ENCODE data around the gene WIPF3.
"Not testable (repeated sequence)": the region's sequence is repeated elsewhere in the genome, so short reads cannot be mapped to it uniquely, and the experiment has no call there.

Gene WIPF3

DNA sequence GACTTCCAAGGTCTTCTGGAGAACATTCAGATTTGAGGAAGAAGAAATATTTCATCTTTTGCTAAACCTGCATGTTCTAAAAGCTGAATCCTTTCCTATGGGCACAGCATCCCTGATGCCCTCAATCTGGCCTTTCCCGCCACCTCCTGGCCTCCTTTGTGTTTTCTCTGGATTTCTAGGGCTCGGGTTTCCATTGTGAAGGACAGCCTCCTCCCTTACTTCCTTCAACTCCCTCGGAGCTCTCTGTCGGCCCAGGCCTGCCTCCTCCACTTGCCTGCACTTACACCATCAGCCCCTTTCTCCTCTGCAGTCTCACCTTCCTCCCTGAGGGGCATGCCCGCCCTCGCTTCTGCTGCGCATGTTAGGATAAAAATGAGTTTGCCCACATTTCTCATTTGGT lies 75.4 kb downstream of the WIPF3 start:
- no peak for DNase-seq (ENCODE audit: low read depth in 3 of 3)

DNA sequence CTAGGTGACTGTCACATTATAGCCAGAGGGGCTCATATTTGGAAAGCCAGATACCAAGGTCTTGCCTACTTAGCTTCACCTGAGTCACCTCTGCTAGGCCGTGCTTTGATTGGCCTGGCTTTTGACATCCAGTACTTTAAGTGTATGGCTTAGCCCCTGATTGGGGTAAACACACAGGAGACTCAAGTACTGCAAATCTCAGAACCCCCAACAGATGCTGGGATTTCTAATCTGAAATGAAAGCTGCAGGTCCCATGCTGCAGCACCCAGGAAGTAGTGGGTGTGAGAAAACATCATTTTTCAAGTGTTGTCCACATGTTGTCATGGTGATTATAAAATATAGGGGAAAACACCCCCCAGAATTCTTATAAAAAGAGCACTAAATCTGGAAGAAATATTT lies 76.2 kb downstream of the WIPF3 start:
- DNase-seq (ENCODE audit: low read depth in 3 of 3): no peak

DNA sequence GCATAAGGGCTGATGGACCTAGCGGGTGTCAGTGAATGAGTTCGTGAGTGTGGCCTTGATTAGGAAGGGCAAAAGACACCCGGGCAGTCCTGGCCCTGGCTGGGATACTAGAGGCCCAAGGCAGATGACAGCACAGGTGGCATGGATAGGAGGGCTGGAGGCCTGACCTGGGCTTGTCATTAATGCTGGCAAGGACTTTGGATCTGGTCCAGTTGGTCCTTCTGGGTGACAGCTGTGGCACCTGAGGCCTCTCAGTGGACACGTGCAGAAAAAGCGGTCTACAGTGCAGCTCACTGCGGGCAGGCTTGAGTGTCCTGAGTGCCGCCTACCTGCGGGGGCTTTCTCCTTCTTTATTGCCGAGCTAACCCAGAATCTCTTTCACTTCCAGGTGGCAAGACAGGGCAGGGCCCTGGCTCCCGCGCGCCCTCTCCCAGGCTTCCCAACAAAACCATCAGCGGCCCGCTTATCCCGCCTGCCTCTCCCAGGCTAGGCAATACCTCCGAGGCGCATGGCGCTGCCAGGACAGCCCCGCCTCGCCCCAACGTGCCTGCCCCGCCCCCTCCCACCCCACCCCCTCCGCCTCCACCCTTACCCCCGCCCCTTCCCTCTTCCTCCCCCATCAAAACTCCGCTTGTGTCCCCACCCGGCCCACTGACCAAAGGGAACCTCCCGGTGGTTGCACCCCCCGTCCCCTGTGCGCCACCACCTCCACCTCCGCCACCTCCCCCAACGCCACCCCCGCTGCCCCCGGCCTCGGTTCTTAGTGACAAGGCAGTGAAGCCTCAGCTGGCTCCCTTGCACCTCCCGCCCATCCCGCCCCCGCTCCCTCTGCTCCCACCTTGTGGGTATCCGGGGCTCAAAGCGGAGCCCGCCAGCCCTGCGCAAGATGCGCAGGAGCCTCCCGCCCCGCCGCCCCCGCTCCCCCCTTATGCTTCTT lies 77.4 kb downstream of the WIPF3 start:
- DNase-seq (ENCODE audit: low read depth in 3 of 3): no peak

DNA sequence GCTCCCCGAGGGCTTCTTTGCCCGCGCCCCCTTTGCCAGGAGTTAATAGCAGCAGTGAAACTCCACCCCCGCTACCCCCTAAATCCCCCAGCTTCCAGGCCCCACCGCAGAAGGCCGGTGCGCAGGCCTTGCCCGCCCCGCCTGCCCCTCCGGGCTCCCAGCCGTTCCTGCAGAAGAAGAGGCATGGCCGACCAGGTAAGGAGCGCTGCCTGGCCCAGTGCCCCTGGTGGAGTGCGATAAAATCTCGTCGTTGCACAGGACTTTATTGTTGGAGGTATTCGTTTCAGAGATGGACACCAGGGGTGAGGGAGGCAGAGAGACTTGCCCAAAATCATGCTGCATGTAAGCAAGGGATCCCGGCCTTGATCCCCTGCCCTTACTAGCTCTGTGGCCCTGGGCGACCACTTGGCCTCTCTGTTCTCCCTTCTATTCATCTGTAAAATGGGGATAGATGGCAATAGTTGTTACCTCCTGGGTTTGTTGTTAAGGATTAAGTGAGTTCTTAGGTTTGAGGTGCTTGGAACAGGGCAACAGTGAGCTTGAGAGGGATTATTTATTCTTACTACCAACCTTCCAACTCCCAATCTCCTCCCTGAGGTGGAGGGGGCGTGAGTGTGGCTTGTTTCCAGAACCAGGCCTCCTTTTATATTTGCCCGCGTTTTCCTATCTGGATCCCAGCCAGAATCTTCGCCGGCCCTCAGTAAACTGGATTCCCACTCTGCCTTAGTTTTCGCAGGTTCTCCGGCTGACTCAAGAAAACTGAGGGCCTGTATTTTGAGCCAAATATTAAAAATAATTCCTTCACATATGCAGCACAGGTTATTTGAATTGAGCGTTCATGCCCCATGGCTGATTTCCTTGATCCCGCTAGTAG lies 78.3 kb downstream of the WIPF3 start:
- DNase-seq (ENCODE audit: low read depth in 3 of 3): no peak

DNA sequence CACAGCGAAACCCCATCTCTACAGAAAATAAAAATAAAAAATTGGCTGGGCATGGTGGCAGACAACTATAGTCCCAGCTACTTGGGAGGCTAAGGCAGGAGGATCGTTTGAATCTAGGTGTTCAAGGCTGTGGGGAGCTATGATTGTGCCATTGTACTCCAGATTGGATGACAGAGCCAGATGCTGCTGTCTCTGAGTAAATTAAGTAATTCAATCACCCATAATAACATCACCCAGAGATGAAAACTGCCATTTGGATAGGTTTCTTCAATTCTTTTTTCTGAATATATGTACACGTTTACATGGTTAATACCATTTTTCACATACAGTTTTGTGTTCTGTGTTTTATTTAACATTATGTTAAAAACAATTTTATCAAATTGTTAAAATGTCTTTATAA lies 79.3 kb downstream of the WIPF3 start:
- DNase-seq (ENCODE audit: low read depth in 3 of 3): no peak

DNA sequence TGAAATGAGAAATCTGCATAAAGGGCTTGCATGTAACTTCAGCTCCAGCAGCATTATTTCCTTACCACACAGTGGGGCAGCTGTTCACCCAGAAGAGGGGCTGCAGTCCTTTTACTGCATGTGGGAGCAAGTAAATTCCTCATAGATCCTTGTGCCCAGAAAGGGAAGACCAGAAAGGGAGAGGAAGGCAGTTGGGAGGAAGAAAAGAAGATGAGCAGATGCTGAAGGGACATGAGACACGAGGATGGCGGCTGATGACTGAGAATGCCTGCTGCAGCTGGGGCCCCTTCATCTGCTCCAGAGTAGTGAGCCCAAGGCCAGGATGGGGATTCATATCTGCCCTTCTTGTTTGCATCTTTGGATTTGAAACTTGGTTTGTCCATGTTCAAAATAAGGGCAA lies 80.5 kb downstream of the WIPF3 start:
- DNase-seq (ENCODE audit: low read depth in 3 of 3): no peak

DNA sequence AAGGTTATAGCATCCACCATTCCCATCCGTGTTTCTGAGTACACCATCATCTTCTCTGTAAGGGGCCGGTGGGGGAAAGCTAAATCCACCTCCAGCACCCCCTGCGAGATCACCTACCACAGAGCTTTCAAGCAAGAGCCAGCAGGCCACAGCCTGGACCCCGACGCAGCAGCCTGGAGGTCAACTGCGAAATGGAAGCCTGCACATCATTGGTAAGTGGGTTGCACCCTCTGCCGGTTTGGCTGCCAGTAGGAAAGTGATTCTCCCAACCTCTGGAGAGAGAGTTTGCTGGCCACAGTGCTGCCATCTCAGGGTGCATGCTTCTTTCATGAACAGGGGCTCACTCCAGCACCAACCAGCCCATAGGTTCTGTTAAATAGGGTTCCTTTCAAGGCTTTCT lies 81.7 kb downstream of the WIPF3 start:
- no peak for DNase-seq (ENCODE audit: low read depth in 3 of 3)

DNA sequence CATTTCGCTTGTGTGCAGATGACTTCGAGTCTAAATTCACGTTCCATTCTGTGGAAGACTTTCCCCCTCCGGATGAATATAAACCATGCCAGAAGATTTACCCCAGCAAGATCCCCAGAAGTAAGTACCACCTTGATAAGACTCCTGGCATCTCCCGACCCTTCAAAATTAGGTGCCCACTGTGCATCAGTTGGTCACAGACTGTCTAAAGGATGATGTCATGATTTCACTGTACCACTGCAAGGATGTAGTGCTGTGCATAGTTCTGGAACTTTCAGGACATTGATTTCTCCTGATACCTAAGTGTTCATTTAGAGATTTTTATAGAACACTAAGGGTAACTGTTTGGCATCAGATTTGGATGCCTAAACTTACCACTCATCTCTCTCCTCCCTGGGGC lies 83.0 kb downstream of the WIPF3 start:
- DNase-seq (ENCODE audit: low read depth in 3 of 3): no peak

DNA sequence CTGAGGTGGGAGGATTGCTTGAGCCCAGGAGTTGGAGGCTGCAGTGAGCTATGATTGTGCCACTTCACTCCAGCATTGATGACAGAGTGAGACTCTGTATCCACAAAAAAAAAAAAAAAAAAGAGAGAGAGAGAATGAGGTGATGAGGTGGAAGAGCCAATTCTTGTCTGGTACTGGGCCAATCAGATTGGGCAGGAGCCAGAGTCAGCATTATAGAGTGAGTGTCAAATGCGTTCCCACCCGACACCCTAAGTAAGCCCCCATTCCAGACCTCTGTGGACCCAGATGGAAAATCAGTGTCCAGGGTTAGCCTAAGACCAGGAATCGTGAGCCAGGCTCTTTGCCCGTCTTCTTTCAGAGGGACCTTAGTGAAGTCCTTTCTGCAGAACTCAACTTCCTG lies 83.9 kb downstream of the WIPF3 start:
- no peak for DNase-seq (ENCODE audit: low read depth in 3 of 3)

DNA sequence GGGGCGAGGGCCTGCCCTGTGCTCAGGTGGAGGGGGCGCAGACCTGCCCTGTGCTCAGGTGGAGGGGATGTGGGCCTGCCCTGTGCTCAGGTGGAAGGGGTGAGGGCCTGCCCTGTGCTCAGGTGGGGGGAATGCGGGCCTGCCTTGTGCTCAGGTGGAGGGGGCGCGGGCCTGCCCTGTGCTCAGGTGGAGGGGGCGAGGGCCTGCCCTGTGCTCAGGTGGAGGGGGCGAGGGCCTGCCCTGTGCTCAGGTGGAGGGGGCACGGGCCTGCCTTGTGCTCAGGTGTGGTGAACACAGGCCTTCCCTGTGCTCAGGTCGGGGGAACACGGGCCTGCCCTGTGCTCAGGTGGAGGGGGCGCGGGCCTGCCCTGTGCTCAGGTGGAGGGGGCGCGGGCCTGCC lies 84.5 kb downstream of the WIPF3 start:
- not testable (repeated sequence) for DNase-seq (ENCODE audit: low read depth in 3 of 3)

DNA sequence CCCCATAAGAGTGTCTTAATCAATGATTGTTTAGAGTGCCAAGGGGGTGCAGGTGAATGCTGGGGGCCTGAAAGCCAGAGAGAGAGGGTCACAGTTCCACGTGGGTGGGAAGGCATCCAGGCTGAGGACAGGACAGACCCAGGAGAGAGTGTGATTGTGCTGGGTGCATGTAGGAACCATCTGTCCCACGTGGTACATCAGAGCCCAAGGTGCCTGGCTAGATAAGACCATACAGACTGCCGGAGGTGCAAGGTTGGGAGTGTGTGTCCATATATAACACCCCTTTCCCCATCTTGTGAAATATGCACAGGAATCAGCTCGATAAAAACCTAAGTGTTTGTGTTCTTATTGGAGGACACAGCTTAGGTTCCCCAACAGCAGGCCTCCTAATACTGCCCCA lies 85.5 kb downstream of the WIPF3 start:
- no peak for DNase-seq (ENCODE audit: low read depth in 3 of 3)

DNA sequence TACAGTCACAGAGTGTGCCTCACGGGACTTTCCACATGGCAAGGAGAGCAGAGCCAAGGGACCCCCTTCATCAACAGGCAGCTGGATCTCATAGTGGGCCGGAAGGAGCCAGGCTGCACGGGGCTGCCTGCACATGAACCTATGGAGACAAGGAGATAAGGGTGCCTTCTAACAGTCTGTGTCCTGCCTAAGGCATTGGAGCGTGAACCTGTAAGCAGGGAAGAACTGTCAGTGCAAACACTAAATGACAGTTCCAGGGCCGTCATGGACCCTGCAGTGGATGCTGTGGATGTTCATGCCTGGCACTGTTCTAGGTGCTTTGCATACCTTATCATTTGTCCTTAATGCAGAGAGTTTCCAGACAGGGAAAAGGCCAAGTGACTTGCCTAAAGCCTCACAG lies 85.9 kb downstream of the WIPF3 start:
- no peak for DNase-seq (ENCODE audit: low read depth in 3 of 3)

DNA sequence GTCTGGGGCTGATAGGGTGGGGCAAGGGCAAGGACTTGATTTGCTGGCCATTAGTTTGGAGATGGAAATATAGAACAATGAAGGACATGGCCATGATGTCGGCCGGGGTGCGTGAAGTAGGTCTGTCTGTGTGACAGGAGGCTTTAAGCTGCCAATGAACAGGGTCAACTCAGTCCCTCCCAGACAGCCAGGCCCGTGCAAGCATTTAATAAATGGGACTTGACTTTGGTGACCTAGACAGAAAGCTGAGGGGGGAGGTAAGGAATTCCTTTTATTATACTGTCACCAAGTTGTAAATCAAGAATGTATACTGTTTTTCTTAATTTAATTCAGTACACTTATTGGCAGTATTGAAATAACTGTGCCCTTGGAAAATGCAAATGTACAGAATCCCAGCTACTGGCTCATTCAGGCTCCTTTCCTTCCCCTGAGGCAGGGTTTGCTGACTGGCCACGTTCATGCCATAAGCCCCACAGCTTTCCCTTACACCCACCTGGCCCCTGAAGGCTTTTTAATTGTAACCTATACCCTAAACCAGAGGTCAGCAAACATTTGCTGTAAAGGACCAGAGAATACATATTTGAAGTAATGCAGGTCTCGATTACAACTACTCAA lies 87.2 kb downstream of the WIPF3 start:
- no peak for DNase-seq (ENCODE audit: low read depth in 3 of 3)

DNA sequence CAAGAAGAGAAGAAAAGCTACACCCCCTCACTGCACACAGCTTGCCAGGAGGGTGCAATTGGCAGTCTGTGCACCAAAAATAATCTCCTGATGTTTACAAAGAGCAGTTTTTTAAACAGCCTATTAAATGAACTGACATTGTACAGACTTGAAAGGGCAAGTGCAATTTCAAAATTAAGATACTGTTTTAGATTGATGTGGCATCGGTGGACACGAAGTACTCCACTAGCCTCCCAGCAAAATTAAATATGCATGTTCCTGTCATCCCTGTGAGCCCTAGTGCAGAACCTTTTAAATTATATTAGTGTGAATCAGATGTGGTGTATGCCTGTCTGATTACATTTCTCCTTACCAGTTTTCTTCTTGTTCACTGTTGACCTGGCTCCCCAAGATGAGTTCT lies 87.9 kb downstream of the WIPF3 start:
- DNase-seq (ENCODE audit: low read depth in 3 of 3): no peak

DNA sequence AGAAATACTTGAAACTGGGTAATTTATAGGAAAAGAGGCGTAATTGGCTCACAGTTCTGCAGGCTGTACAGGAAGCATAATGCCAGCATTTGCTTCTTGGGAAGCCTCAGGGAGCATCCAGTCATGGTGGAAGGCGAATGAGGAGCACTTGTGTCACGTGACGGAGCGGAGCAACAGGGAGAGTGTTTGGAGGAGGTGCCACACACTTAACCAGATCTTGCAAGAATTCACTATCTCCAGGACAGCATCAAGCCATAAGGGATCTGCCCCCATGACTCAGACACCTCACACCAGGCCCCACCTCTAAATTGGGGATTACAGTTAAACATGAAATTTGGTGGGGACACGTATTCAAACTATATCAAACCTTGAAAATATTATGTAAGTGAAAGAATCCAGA lies 89.3 kb downstream of the WIPF3 start:
- DNase-seq (ENCODE audit: low read depth in 3 of 3): no peak

DNA sequence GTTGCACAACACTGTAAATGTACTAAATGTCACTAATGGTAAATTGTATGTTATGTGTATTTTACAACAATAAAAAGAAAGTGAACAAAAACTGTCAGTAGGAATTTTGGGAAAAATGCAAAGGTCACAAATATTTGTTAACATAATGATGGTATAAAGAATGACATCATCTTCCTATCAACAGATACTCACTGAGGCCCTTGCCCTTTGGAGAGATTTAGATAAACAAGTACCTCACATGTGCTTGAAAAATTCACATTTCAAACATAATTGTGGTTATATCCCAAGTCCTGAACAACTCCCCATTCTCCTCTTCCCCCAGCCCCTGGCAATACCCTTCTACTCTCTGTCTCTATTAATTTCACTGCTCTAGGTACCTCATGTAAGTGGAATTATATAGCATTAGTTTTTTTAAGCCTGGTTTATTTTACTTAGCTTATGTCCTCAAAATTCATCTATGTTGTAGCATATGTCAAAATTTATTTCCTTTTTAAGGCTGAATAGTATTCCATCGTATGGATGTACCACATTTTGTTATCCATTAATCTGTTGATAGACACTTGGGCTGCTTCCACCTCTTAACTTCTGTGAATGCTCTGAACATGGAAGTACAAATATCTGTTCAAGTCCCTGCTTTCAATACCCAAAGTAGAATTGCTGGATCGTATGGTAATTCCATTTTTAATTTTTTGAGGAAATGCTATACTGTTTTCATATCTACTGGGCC lies 90.5 kb downstream of the WIPF3 start:
- no peak for DNase-seq (ENCODE audit: low read depth in 3 of 3)

DNA sequence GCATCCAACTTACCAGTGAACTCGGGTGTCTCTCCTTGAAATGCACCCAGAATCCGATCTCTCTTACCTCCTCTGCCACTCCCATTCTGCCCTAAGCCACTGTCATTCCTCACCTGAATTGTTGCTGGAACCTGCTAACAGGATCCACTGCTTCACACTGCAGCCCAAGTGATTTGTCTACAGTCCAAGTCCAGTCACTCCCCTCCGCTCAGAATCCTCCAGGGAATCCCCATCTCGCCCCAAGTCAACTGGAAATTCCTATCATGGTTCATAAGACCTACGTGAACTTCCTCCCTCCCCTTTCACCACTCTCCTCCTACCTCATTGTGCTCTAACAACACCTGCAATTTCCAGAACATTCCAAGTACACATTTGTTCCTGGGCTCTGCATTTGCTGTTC lies 92.0 kb downstream of the WIPF3 start:
- no peak for DNase-seq (ENCODE audit: low read depth in 3 of 3)

DNA sequence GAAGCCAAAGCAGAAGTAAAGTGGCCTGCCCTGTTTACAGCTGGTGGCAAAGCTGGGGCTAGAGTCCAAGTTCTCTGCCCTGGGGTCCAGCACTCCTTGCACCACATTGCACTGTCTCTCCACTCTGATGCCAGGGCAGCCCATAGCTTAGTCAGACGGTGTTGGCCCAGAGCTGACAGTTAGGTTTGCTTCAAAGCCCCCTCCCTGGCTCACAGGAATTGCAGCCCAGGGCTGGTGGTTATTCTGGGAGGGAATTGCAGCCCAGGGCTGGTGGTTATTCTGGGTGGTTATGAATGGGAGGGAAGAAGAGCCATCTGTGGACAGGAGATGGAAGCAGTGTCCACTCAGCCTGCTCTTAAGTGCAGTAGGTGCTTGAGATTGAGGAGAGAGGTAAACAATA lies 94.4 kb downstream of the WIPF3 start:
- no peak for DNase-seq (ENCODE audit: low read depth in 3 of 3)

DNA sequence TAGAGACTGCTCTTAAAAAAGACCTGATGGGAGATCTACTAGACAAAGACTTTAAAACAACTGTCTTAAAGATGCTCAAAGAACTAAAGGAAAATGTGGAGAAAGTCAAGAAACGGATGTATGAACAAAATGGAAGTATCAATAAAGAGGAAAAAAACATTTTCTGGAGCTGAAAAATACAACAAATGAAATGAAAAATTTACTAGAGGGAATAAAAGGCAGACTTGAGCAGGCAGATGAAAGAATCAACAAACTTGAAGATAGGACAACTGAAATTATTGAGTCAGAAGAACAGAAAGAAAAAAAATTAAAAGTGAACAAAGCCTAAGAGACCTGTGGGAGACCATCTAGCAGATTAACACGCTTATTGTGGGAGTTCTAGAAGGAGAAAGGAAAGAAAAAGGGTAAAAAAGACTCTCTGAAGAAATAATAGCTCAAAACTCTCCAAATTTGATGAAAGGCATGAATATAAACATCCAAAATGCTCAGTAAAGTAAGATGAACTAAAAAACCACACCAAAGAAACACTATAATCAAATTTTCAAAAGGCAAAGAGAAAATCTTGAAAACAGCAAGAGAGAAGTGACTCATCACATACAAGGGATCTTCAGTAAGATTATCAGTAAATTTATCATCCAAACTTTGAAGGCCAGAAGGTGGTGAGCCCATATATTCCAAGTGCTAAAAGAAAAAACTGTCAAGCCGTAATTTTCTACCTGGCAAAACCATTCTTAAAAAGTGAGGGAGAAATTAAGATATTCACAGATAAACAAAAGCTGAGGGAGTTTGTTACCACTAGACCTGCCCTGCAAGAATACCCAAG lies 100.1 kb downstream of the WIPF3 start:
- no peak for DNase-seq (ENCODE audit: low read depth in 3 of 3)

DNA sequence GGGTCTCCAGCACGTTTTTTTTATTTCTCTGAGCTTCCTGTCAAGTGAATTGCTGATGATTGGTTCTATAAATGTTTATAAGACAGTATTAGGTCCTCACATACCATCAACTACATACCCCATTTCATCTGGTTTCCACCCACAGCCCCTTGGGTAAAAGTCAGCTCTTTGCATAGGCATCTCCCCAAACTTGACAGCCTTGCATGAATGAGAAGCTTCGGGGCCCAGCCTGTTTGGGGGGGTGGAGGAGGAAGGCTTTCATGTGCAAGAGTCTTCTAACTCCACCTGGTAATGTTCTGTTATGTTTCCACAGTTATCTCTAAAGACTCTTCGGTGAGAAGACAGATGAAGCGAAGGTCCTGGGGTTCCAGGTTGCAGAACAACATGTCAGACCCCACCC lies 107.9 kb downstream of the WIPF3 start:
- no peak for DNase-seq (ENCODE audit: low read depth in 3 of 3)

All from stimulated activated CD4-positive, alpha-beta T cell treated with anti-CD3 and anti-CD28 coated beads, TNF-alpha, amount 100 ng/mL, for 48 hours (primary cell).